Natural killer cell (primary cell): ENCODE measurements around the gene GLCCI1. TPM values are rescaled to one million over a fixed set of nuclear protein-coding genes. Genes with fewer than 3 reads are reported as not detected.

ENCODE experiments used
- ATAC-seq, 3 donors: fragments of 150-1000 bp in 2 of 3; fragments of 200-7000 bp in 1 of 3; cut with Tn5 transposase; 1 replicate in 1 of 3; 2 replicates in 2 of 3; pipeline ENCODE4 v1.10.0; 2021; ENCODE audit warnings: mild to moderate bottlenecking in 2 of 3, moderate library complexity in 2 of 3
- DNase-seq, 2 donors: peaks; one replicate each; pipeline versions ENCODE4 v3.0.0 to v3.0.0-alpha.2; 2013 to 2021; ENCODE audit warnings: mixed read lengths in 1 of 2
- H3K27ac ChIP-seq: one replicate; pipeline ENCODE4 v1.5.1; 2013; ENCODE audit warnings: mild to moderate bottlenecking, low read length
- H3K27me3 ChIP-seq: one replicate; pipeline ENCODE4 v1.6.1; 2013; ENCODE audit warnings: low read length; ENCODE audit not compliant: control insufficient read depth, insufficient read depth
- H3K36me3 ChIP-seq: one replicate; pipeline ENCODE4 v1.6.1; 2013; ENCODE audit warnings: low read length; ENCODE audit not compliant: control insufficient read depth, insufficient read depth
- H3K4me1 ChIP-seq: one replicate; pipeline ENCODE4 v1.6.1; 2013; ENCODE audit warnings: low read length; ENCODE audit not compliant: control insufficient read depth, insufficient read depth
- H3K4me3 ChIP-seq: one replicate; pipeline ENCODE4 v1.5.1; 2013; ENCODE audit warnings: low read length
- H3K9me3 ChIP-seq: one replicate; pipeline ENCODE4 v1.6.1; 2013; ENCODE audit warnings: low read length; ENCODE audit not compliant: control insufficient read depth, insufficient read depth
- H3K27ac Mint-ChIP-seq, 2 donors: one replicate each; pipeline ENCODE4 v1.8.0; 2022; ENCODE audit warnings: mild to moderate bottlenecking in 2 of 2, mixed read lengths in 2 of 2, moderate library complexity in 1 of 2
- H3K27me3 Mint-ChIP-seq, 2 donors: one replicate each; pipeline ENCODE4 v1.8.0; 2022; ENCODE audit warnings: low read depth in 2 of 2, mixed read lengths in 2 of 2
- H3K36me3 Mint-ChIP-seq: one replicate; pipeline ENCODE4 v1.8.0; 2022; ENCODE audit warnings: mixed read lengths
- H3K4me1 Mint-ChIP-seq, 2 donors: one replicate each; pipeline ENCODE4 v1.8.0; 2022; ENCODE audit warnings: mixed read lengths in 2 of 2
- H3K4me3 Mint-ChIP-seq: one replicate; pipeline ENCODE4 v1.8.0; 2022; ENCODE audit warnings: mild to moderate bottlenecking, moderate library complexity, mixed read lengths
- H3K9me3 Mint-ChIP-seq, 2 donors: one replicate each; pipeline ENCODE4 v1.8.0; 2022; ENCODE audit warnings: mixed read lengths in 2 of 2
- WGBS: methylation state at CpG from one replicate; pipeline ENCODE4 v1.1.7; 2013; ENCODE audit warnings: missing lambda C conversion rate; ENCODE audit not compliant: insufficient coverage; 5-methylcytosine and 5-hydroxymethylcytosine counted together
- intact Hi-C: fragments of 100-400 bp; cut with micrococcal nuclease; formaldehyde crosslinking; loops from one replicate; pipeline ENCODE4 v1.14.2; 2022
- total RNA-seq, 4 donors: library from RNA; stranded (reverse); fragments of 120-200 nt in 1 of 4; gene quantifications; one replicate each; pipeline versions ENCODE4 v1.2.3 to v1.2.4, GENCODE V29; 2013 to 2022
- TF ChIP-seq, protein P1 (sequence below): fragments of 200-600 bp; IDR thresholded peaks from one replicate; pipeline ENCODE4 v1.8.0; 2022; ENCODE audit warnings: antibody characterized with exemption

GLCCI1 gene
- total RNA-seq, 3 donors from 2014 or later (not counting 1 experiment from before 2014, with no cell fraction given), result 70.5 to 132 (median 79.6) TPM

DNA sequence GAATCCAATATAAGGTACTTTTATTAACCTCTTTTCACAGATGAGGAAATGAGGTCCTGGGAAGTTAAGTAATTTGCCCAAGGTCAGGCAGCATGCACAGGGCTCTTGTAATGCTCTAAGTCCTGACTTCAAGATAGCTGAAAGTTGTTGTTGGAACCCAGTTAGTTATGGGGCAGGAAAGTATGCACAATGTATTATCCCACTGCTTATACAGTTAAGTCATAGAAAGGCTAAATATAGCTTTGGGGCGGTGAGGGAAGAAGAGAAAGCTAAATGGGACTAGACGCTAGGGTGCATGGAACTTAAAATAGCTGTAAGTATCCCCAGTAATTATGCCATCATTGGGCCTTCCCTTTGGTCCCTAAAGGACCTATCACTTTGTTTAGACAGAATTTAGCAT, 9.2 kb downstream of the GLCCI1 start:
- Histone ChIP-seq H3K4me3 (no peak overlapping the region), H3K4me1 (peaks cover 20% of the 10 kb centered on the region), H3K27ac (no peak overlapping the region), H3K27me3 (no peaks in the 10 kb centered on the region), H3K9me3 (no peaks in the 10 kb centered on the region), H3K36me3 (no peaks in the 10 kb centered on the region)
- no peak overlapping the region for H3K4me3 Mint-ChIP-seq
- H3K4me1 Mint-ChIP-seq, result peaks cover 59 to 79% of the 10 kb centered on the region in 2 donors
- H3K27ac Mint-ChIP-seq, result peak overlapping the region; percentile 78 to 94
- DNase-seq (no peak), ATAC-seq (no peak)
- H3K9me3 Mint-ChIP-seq, result no peaks in the 10 kb centered on the region
- no peaks in the 10 kb centered on the region for H3K27me3 Mint-ChIP-seq
- intact Hi-C loops, result no loop called here
- TF ChIP-seq, protein P1, sequence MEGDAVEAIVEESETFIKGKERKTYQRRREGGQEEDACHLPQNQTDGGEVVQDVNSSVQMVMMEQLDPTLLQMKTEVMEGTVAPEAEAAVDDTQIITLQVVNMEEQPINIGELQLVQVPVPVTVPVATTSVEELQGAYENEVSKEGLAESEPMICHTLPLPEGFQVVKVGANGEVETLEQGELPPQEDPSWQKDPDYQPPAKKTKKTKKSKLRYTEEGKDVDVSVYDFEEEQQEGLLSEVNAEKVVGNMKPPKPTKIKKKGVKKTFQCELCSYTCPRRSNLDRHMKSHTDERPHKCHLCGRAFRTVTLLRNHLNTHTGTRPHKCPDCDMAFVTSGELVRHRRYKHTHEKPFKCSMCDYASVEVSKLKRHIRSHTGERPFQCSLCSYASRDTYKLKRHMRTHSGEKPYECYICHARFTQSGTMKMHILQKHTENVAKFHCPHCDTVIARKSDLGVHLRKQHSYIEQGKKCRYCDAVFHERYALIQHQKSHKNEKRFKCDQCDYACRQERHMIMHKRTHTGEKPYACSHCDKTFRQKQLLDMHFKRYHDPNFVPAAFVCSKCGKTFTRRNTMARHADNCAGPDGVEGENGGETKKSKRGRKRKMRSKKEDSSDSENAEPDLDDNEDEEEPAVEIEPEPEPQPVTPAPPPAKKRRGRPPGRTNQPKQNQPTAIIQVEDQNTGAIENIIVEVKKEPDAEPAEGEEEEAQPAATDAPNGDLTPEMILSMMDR, result no peak
- WGBS, result 86% methylated on average over 2 of the region's 2 CpGs
- H3K36me3 Mint-ChIP-seq, result no peaks in the 10 kb centered on the region

DNA sequence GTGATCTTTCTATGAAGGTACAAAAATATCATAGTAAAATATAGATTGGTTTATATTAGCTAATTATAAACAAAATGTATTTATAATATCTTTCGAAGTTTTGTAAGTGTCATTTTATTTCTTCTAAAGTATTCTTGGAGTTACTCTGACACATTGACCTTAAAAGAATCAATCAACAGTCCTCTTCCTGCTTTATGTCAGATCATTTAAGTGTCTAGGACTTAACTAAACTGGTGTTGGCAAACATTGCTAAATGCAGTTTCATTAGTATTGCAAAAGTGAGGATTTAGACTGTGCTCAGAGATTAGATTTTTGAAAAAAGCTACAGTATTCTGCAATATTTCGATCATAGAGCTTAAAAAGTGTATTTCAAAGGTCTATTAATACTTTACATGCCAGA, 10.3 kb downstream of the GLCCI1 start:
- Histone ChIP-seq H3K27me3 (no peaks in the 10 kb centered on the region), H3K27ac (no peak overlapping the region), H3K4me3 (no peak overlapping the region), H3K9me3 (no peaks in the 10 kb centered on the region), H3K4me1 (peaks cover 20% of the 10 kb centered on the region), H3K36me3 (no peaks in the 10 kb centered on the region)
- Mint-ChIP-seq H3K27me3 (no peaks in the 10 kb centered on the region), H3K9me3 (no peaks in the 10 kb centered on the region), H3K4me1 (peaks cover 57 to 77% of the 10 kb centered on the region in 2 donors), H3K27ac (peak overlapping the region; percentile 78 to 94), H3K36me3 (no peaks in the 10 kb centered on the region), H3K4me3 (no peak overlapping the region)
- DNase-seq (no peak), ATAC-seq (no peak)
- 100% methylated on average over 1 of the region's 2 CpGs for WGBS
- TF ChIP-seq, protein P1, result no peak
- intact Hi-C loops, result no loop called here

DNA sequence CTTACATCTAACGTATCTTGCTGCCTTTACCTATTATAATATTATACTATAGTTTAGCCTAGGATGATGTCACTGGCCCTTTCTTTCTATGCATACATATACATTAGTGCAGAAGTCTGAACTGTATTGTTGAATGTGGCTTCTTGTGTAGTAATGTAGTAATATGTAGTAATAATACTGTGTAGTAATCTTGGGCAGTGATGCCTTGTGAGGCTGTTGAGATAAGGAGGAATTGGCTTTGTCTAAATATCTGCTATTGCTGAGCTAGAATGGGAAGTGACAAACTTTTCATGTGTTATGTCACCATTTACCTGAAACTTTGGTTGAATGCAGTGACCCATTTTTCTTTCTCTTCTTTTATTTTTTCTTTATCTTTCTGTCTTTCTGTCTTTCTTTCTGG, 11.0 kb downstream of the GLCCI1 start:
- Histone ChIP-seq H3K27ac (peak overlapping the region; percentile 19), H3K4me1 (peaks cover 23% of the 10 kb centered on the region)
- no CpG with 5 or more reads among the region's 1 CpG for WGBS

More for the DNA sequence above, 11.0 kb downstream of the GLCCI1 start:
- no peaks in the 10 kb centered on the region for H3K36me3 ChIP-seq
- DNase-seq, result no peak
- Mint-ChIP-seq H3K4me3 (peak overlapping the region; percentile 67), H3K36me3 (no peaks in the 10 kb centered on the region), H3K27me3 (no peaks in the 10 kb centered on the region), H3K9me3 (no peaks in the 10 kb centered on the region), H3K27ac (peak overlapping the region; percentile 65 to 94), H3K4me1 (peaks cover 57 to 74% of the 10 kb centered on the region in 2 donors)
- intact Hi-C loops, result no loop called here
- H3K9me3 ChIP-seq, result no peaks in the 10 kb centered on the region
- no peaks in the 10 kb centered on the region for H3K27me3 ChIP-seq
- no peak overlapping the region for H3K4me3 ChIP-seq
- peak in 1 of 3 donors; percentile 57 for ATAC-seq
- TF ChIP-seq, protein P1, result no peak
